ENCODE results near the gene KIF21A. TPM values are rescaled to one million over a fixed set of nuclear protein-coding genes. Genes with fewer than 3 reads are reported as not detected.

Gene KIF21A
- total RNA-seq, 1 donor from 2014 or later = 57.3 TPM

GRCh38 chr12:39368096-39368495 lies 74.8 kb downstream of the KIF21A start:
- DNase-seq (ENCODE audit: low spot score, unreplicated experiment) = no peak
- Mint-ChIP-seq H3K27ac (no peak overlapping the region), H3K36me3 (ENCODE audit: insufficient read depth) (peaks cover 20% of the 10 kb centered on the region), H3K4me1 (ENCODE audit: low read depth) (peaks cover 8% of the 10 kb centered on the region), H3K27me3 (no peaks in the 10 kb centered on the region), H3K9me3 (ENCODE audit: low read depth) (no peaks in the 10 kb centered on the region), H3K4me3 (ENCODE audit: low read depth) (no peak overlapping the region)
- TF ChIP-seq CTCF (IDR thresholded peaks at IDR 0.05; ENCODE audit: unreplicated experiment) = no peak

- H3K4me3 Mint-ChIP-seq (ENCODE audit: low read depth) = no peak overlapping the region
- peaks cover 20% of the 10 kb centered on the region for H3K36me3 Mint-ChIP-seq (ENCODE audit: insufficient read depth)
- no peak for TF ChIP-seq CTCF (IDR thresholded peaks at IDR 0.05; ENCODE audit: unreplicated experiment)
- peaks cover 3% of the 10 kb centered on the region for H3K4me1 Mint-ChIP-seq (ENCODE audit: low read depth)
- H3K27ac Mint-ChIP-seq = no peak overlapping the region
- no peaks in the 10 kb centered on the region for H3K27me3 Mint-ChIP-seq
- no peaks in the 10 kb centered on the region for H3K9me3 Mint-ChIP-seq (ENCODE audit: low read depth)
- DNase-seq (ENCODE audit: low spot score, unreplicated experiment) = no peak
These were observed 75.4 kb downstream of the KIF21A start for GRCh38 chr12:39367494-39367893.

- no peak for TF ChIP-seq CTCF (IDR thresholded peaks at IDR 0.05; ENCODE audit: unreplicated experiment)
- no peak overlapping the region for H3K27ac Mint-ChIP-seq
These were observed 77.4 kb downstream of the KIF21A start for GRCh38 chr12:39365364-39366001.

GRCh38 chr12:39364196-39364595 lies 78.7 kb downstream of the KIF21A start:
- no peak for TF ChIP-seq CTCF (IDR thresholded peaks at IDR 0.05; ENCODE audit: unreplicated experiment)
- H3K27me3 Mint-ChIP-seq = no peaks in the 10 kb centered on the region
- no peak for DNase-seq (ENCODE audit: low spot score, unreplicated experiment)

More at GRCh38 chr12:39365364-39366001, 77.4 kb downstream of the KIF21A start:
- Mint-ChIP-seq H3K9me3 (ENCODE audit: low read depth) (no peaks in the 10 kb centered on the region), H3K4me3 (ENCODE audit: low read depth) (no peak overlapping the region), H3K4me1 (ENCODE audit: low read depth) (no peaks in the 10 kb centered on the region), H3K36me3 (ENCODE audit: insufficient read depth) (peaks cover 26% of the 10 kb centered on the region), H3K27me3 (no peaks in the 10 kb centered on the region)
- no peak for DNase-seq (ENCODE audit: low spot score, unreplicated experiment)

GRCh38 chr12:39359645-39360044 lies 83.3 kb downstream of the KIF21A start:
- Mint-ChIP-seq H3K36me3 (ENCODE audit: insufficient read depth) (peaks cover 35% of the 10 kb centered on the region), H3K9me3 (ENCODE audit: low read depth) (peaks cover 8% of the 10 kb centered on the region), H3K4me1 (ENCODE audit: low read depth) (peaks cover 6% of the 10 kb centered on the region), H3K27ac (no peak overlapping the region), H3K4me3 (ENCODE audit: low read depth) (no peak overlapping the region), H3K27me3 (no peaks in the 10 kb centered on the region)
- no peak for TF ChIP-seq CTCF (IDR thresholded peaks at IDR 0.05; ENCODE audit: unreplicated experiment)
- no peak for DNase-seq (ENCODE audit: low spot score, unreplicated experiment)

More at GRCh38 chr12:39364196-39364595, 78.7 kb downstream of the KIF21A start:
- Mint-ChIP-seq H3K4me3 (ENCODE audit: low read depth) (no peak overlapping the region), H3K27ac (no peak overlapping the region), H3K36me3 (ENCODE audit: insufficient read depth) (peaks cover 30% of the 10 kb centered on the region), H3K9me3 (ENCODE audit: low read depth) (peaks cover 3% of the 10 kb centered on the region), H3K4me1 (ENCODE audit: low read depth) (peaks cover 1% of the 10 kb centered on the region)

Measured in progenitor cell of endocrine pancreas (in vitro differentiated cells).